Endothelial cell of umbilical vein (primary cell): Measurements from ENCODE around the gene KCTD16. TPM values are rescaled to one million over a fixed set of nuclear protein-coding genes. Genes with fewer than 3 reads are reported as not detected.

Source experiments
- BruUV-seq: library from RNA; stranded (reverse); fragments of 400-500 nt; replicated peaks from 2 replicates; lab custom pipeline; 2021; lab: Mats Ljungman, UMichigan
- CTCF ChIA-PET: fragments of 300-600, 350-600 bp; sonication (Branson Sonifier 250); formaldehyde crosslinking; loops from one replicate; lab custom pipeline; 2021; ENCODE audit warnings: antibody characterized with exemption, inconsistent platforms; lab: Charles Lee
- POLR2A ChIA-PET: fragments of 300-600, 350-600 bp; sonication (Branson Sonifier 250); formaldehyde crosslinking; loops from one replicate; lab custom pipeline; 2021; ENCODE audit warnings: antibody characterized with exemption, inconsistent platforms; lab: Charles Lee
- DNase-seq: peaks from one replicate; pipeline ENCODE4 v3.0.0-alpha.2; 2011; ENCODE audit warnings: low read depth, low spot score
- FAIRE-seq: peaks from 2 replicates; lab custom pipeline; 2011; peaks lifted over from hg19 to GRCh38; lab: Jason Lieb, UNC
- H2AFZ ChIP-seq: 2 replicates; pipeline ENCODE4 v1.6.0; 2012; ENCODE audit warnings: low read depth, low read length, control low read depth, inconsistent platforms
- H3K27ac ChIP-seq: 2 replicates; pipeline ENCODE4 v1.5.1; 2011; ENCODE audit warnings: low read depth, mild to moderate bottlenecking, control low read depth, low read length, moderate library complexity; ENCODE audit not compliant: insufficient read depth
- H3K27me3 ChIP-seq, 2 experiments: 2 replicates each; pipeline versions ENCODE4 v1.6.0 to v1.6.1; 2011; ENCODE audit warnings: low read length in 2 of 2, mixed read lengths in 1 of 2; ENCODE audit not compliant: control insufficient read depth in 2 of 2, insufficient read depth in 2 of 2
- H3K36me3 ChIP-seq, 2 experiments: 2 replicates in 1 of 2; 3 replicates in 1 of 2; pipeline ENCODE4 v1.5.1; 2011; ENCODE audit warnings: low read length in 2 of 2, mild to moderate bottlenecking in 1 of 2, moderate library complexity in 1 of 2; ENCODE audit not compliant: control insufficient read depth in 2 of 2, insufficient read depth in 2 of 2; ENCODE audit errors: extremely low read depth in 1 of 2
- H3K4me1 ChIP-seq: 3 replicates; pipeline ENCODE4 v1.5.1; 2011; ENCODE audit warnings: mild to moderate bottlenecking, low read length; ENCODE audit not compliant: control insufficient read depth, insufficient read depth; ENCODE audit errors: extremely low read depth
- H3K4me2 ChIP-seq: 2 replicates; pipeline ENCODE4 v1.6.1; 2011; ENCODE audit warnings: low read length, control low read depth, mixed read lengths; ENCODE audit not compliant: insufficient read depth
- H3K4me3 ChIP-seq, 3 experiments: fragments of 200-600 bp in 1 of 3; sonication (generic), shearing (Covaris generic) in 1 of 3; replicated peaks in 1 of 3; 2 replicates each; pipeline ENCODE4 v1.5.1; 2011 to 2016; ENCODE audit warnings: control low read depth in 3 of 3, low read length in 3 of 3, mild to moderate bottlenecking in 2 of 3, inconsistent platforms in 1 of 3, low read depth in 1 of 3, moderate library complexity in 1 of 3; ENCODE audit not compliant: insufficient read depth in 1 of 3
- H3K79me2 ChIP-seq: 2 replicates; pipeline ENCODE4 v1.6.0; 2012; ENCODE audit warnings: low read length, inconsistent platforms; ENCODE audit not compliant: control insufficient read depth, insufficient read depth
- H3K9ac ChIP-seq: replicated peaks from 2 replicates; pipeline ENCODE3; 2011; ENCODE audit warnings: low read length, control low read depth; ENCODE audit not compliant: insufficient read depth; ENCODE audit errors: extremely low read depth
- H3K9me1 ChIP-seq: replicated peaks from 3 replicates; pipeline ENCODE4 v1.6.0; 2011; ENCODE audit warnings: mild to moderate bottlenecking, low read length; ENCODE audit not compliant: control insufficient read depth, insufficient read depth; ENCODE audit errors: extremely low read depth
- H3K9me3 ChIP-seq: replicated peaks from 2 replicates; pipeline ENCODE4 v1.5.1; 2012; ENCODE audit warnings: low read length, inconsistent platforms; ENCODE audit not compliant: control insufficient read depth, insufficient read depth
- H4K20me1 ChIP-seq: replicated peaks from 2 replicates; pipeline ENCODE3; 2011; ENCODE audit warnings: mild to moderate bottlenecking, low read length; ENCODE audit not compliant: control insufficient read depth, insufficient read depth; ENCODE audit errors: extremely low read depth
- CTCF ChIP-seq, 2 donors: IDR thresholded peaks; 1 replicate in 1 of 2; 2 replicates in 1 of 2; pipeline ENCODE4 v1.5.1; 2011; ENCODE audit warnings: low read length in 2 of 2, mild to moderate bottlenecking in 2 of 2, moderate library complexity in 2 of 2, control low read depth in 1 of 2, inconsistent platforms in 1 of 2, low read depth in 1 of 2; ENCODE audit not compliant: insufficient read depth in 1 of 2; ENCODE audit errors: extremely low read depth in 1 of 2
- GATA2 ChIP-seq: IDR thresholded peaks from 2 replicates; pipeline ENCODE4 v1.7.0; 2011; ENCODE audit warnings: low read depth, mild to moderate bottlenecking, moderate library complexity, mixed read lengths, low read length; ENCODE audit not compliant: insufficient read length, insufficient read depth
- JUN ChIP-seq: IDR thresholded peaks from 2 replicates; pipeline ENCODE4 v1.6.1; 2011; ENCODE audit warnings: borderline replicate concordance, low read depth; ENCODE audit not compliant: insufficient read length, insufficient read depth
- MYC ChIP-seq: IDR thresholded peaks from one replicate; pipeline ENCODE4 v1.6.1; 2011; ENCODE audit warnings: mild to moderate bottlenecking, low read depth, low read length
- POLR2AphosphoS5 ChIP-seq: IDR thresholded peaks from 2 replicates; pipeline ENCODE4 v1.6.1; 2012; ENCODE audit warnings: low read depth, mild to moderate bottlenecking, control low read depth, low read length, moderate library complexity; ENCODE audit not compliant: insufficient read depth
- dilution Hi-C: fragments of 300-500 bp; cut with MboI; formaldehyde crosslinking; loops from one replicate; pipeline ENCODE4 v1.15.0; 2019; ENCODE audit warnings: low sequenced_read_pairs; ENCODE audit not compliant: extremely low pct_ligation_motif_present
- intact Hi-C: fragments of 100-400 bp; cut with micrococcal nuclease; formaldehyde crosslinking; loops from one replicate; pipeline ENCODE4 v1.10.0; 2022
- polyA plus RNA-seq, 4 experiments: library from polyadenylated mRNA; depleted of rRNA in 3 of 4; stranded (reverse) in 3 of 4; unstranded in 1 of 4; fragments of >200 nt; gene quantifications; 2 replicates each; pipeline versions ENCODE4 v1.2.1 to v1.2.3, GENCODE V29; 2011 to 2012; ENCODE audit warnings: missing spikeins in 1 of 4
- total RNA-seq: library from RNA; stranded (reverse); gene quantifications from 2 replicates; pipeline ENCODE4 v1.2.3, GENCODE V29; 2021

Gene KCTD16
- total and polyA plus RNA-seq, 2 donors (not counting 3 experiments of a cell fraction or from before 2014, with no cell fraction given): 0.21 to 0.49 TPM

- FAIRE-seq (no peak), DNase-seq (no peak)
- Histone ChIP-seq H3K27me3 (no peaks in the 10 kb centered on the region), H3K4me2 (no peak overlapping the region), H3K9me3 (no peaks in the 10 kb centered on the region), H3K4me3 (no peak overlapping the region), H3K9me1 (no peaks in the 10 kb centered on the region), H3K4me1 (no peaks in the 10 kb centered on the region), H3K9ac (no peak overlapping the region), H4K20me1 (no peaks in the 10 kb centered on the region), H3K36me3 (no peaks in the 10 kb centered on the region), H3K27ac (no peak overlapping the region), H2AFZ (no peak overlapping the region), H3K79me2 (no peaks in the 10 kb centered on the region)
- CTCF ChIA-PET: no interaction called here
- TF ChIP-seq POLR2AphosphoS5 (no peak), MYC (no peak), GATA2 (no peak), CTCF (IDR thresholded peaks at IDR 0.05; ENCODE audit: extremely low read depth in 1 of 2, insufficient read depth in 1 of 2, low read depth in 1 of 2, low read length in 2 of 2) (no peak), JUN (no peak)
- POLR2A ChIA-PET: no interaction called here
- no TSS peak for BruUV-seq
- intact Hi-C loops: no loop called here
- dilution Hi-C loops: no loop called here
Observed at GRCh38 chr5:144275329-144275728, 104.7 kb downstream of the KCTD16 start.
